HepG2 (cell line): Measurements from ENCODE around the gene POF1B. TPM values are rescaled to one million over a fixed set of nuclear protein-coding genes. Genes with fewer than 3 reads are reported as not detected.

ENCODE experiments used
- ATAC-seq: fragments of 200-7000 bp; cut with Tn5 transposase; 3 replicates; pipeline ENCODE4 v1.9.1; 2020; ENCODE audit warnings: mild to moderate bottlenecking, moderate library complexity
- BruUV-seq: library from RNA; stranded (reverse); fragments of 400-500 nt; replicated peaks from 2 replicates; lab custom pipeline; 2021; lab: Mats Ljungman, UMichigan
- CTCF ChIA-PET: fragments of 300-600 bp; formaldehyde crosslinking; extraction: SDS; loops from one replicate; lab custom pipeline; 2021; ENCODE audit warnings: low total read pairs, inconsistent platforms, low intra/inter-chr PET ratio; lab: Yijun Ruan, JAX
- POLR2A ChIA-PET: fragments of 350-600 bp; sonication (Branson Sonifier 250); formaldehyde crosslinking; loops from one replicate; lab custom pipeline; 2020; ENCODE audit warnings: antibody characterized with exemption, inconsistent platforms; lab: Yijun Ruan, JAX
- DNase-seq: peaks from one replicate; pipeline ENCODE4 v3.0.0-alpha.2; 2015; ENCODE audit warnings: low spot score
- FAIRE-seq: peaks from 3 replicates; lab custom pipeline; 2011; peaks lifted over from hg19 to GRCh38; lab: Jason Lieb, UNC
- H2AFZ ChIP-seq: one replicate; pipeline ENCODE4 v1.6.1; 2011; ENCODE audit warnings: low read length, inconsistent platforms
- H3K27ac ChIP-seq: fragments of 300-600 bp; 3 replicates; pipeline ENCODE4 v1.8.0; 2011; ENCODE audit warnings: mixed run types, mild to moderate bottlenecking, mixed read lengths, low read length, inconsistent platforms; ENCODE audit not compliant: insufficient read depth; ENCODE audit errors: extremely low read length
- H3K27me3 ChIP-seq, 2 experiments: fragments of 200-600 bp in 1 of 2; 2 replicates in 1 of 2; 3 replicates in 1 of 2; pipeline versions ENCODE4 v1.6.0 to v1.8.0; 2011; ENCODE audit warnings: low read length in 2 of 2, mild to moderate bottlenecking in 2 of 2, moderate library complexity in 2 of 2, inconsistent platforms in 1 of 2; ENCODE audit not compliant: insufficient read depth in 2 of 2, control insufficient read depth in 1 of 2
- H3K36me3 ChIP-seq, 2 experiments: fragments of 200-600 bp in 1 of 2; replicated peaks in 1 of 2; 2 replicates in 1 of 2; 3 replicates in 1 of 2; pipeline versions ENCODE4 v1.5.1 to v1.8.0; 2011; ENCODE audit warnings: low read length in 2 of 2, inconsistent platforms in 1 of 2; ENCODE audit not compliant: insufficient read depth in 2 of 2, control insufficient read depth in 1 of 2
- H3K4me1 ChIP-seq: 2 replicates; pipeline ENCODE4 v1.5.1; 2012; ENCODE audit warnings: low read length, inconsistent platforms; ENCODE audit not compliant: insufficient read depth
- H3K4me2 ChIP-seq: 2 replicates; pipeline ENCODE4 v1.6.0; 2011; ENCODE audit warnings: low read depth, low read length, inconsistent platforms
- H3K4me3 ChIP-seq, 3 experiments: fragments of 200-600 bp in 1 of 3; sonication (generic), shearing (Covaris generic) in 1 of 3; replicated peaks in 1 of 3; 2 replicates each; pipeline ENCODE4 v1.5.1; 2011 to 2016; ENCODE audit warnings: low read length in 3 of 3, inconsistent platforms in 2 of 3, low read depth in 2 of 3, mild to moderate bottlenecking in 2 of 3, control low read depth in 1 of 3, mixed read lengths in 1 of 3; ENCODE audit not compliant: insufficient read depth in 1 of 3
- H3K79me2 ChIP-seq: one replicate; pipeline ENCODE4 v1.6.1; 2011; ENCODE audit warnings: low read length, inconsistent platforms; ENCODE audit not compliant: insufficient read depth
- H3K9ac ChIP-seq: 2 replicates; pipeline ENCODE4 v1.6.0; 2011; ENCODE audit warnings: mild to moderate bottlenecking, low read depth, low read length, inconsistent platforms; ENCODE audit not compliant: insufficient read depth
- H3K9me3 ChIP-seq: 2 replicates; pipeline ENCODE4 v1.5.1; 2012; ENCODE audit warnings: mild to moderate bottlenecking, low read length
- H4K20me1 ChIP-seq: 2 replicates; pipeline ENCODE4 v1.6.0; 2011; ENCODE audit warnings: inconsistent platforms, mild to moderate bottlenecking, low read length, moderate library complexity; ENCODE audit not compliant: insufficient read depth
- HNRNPLL ChIP-seq: fragments of 200-400 bp; formaldehyde crosslinking; IDR thresholded peaks from 2 replicates; pipeline ENCODE4 v1.6.1; 2017; ENCODE audit warnings: mild to moderate bottlenecking, low read depth, low read length; ENCODE audit not compliant: poor library complexity, severe bottlenecking
- MEIS1 ChIP-seq: sonication (generic); formaldehyde crosslinking; IDR thresholded peaks from 2 replicates; pipeline ENCODE4 v1.9.0; 2021; ENCODE audit warnings: mild to moderate bottlenecking, missing genetic modification reagents, moderate library complexity, borderline replicate concordance
- NFE2L2 ChIP-seq: fragments of 150-350 bp; IDR thresholded peaks from 2 replicates; pipeline ENCODE4 v1.6.1; 2014; ENCODE audit warnings: low read length
- POLR2G ChIP-seq: fragments of 200-400 bp; formaldehyde crosslinking; IDR thresholded peaks from 2 replicates; pipeline ENCODE4 v1.6.1; 2018; ENCODE audit warnings: mild to moderate bottlenecking, low read depth, low read length, moderate library complexity
- RARG ChIP-seq: sonication (generic); formaldehyde crosslinking; IDR thresholded peaks from 2 replicates; pipeline ENCODE4 v1.4.0; 2020; ENCODE audit warnings: low read depth, mild to moderate bottlenecking, missing genetic modification reagents
- SMC3 ChIP-seq: IDR thresholded peaks from 2 replicates; pipeline ENCODE4 v1.6.1; 2011; ENCODE audit warnings: low read length, improper control_type of control experiment
- YY1 ChIP-seq: IDR thresholded peaks from 2 replicates; pipeline ENCODE4 v1.6.1; 2011; ENCODE audit warnings: low read length, low read depth, moderate library complexity, mild to moderate bottlenecking; ENCODE audit not compliant: insufficient read depth, insufficient replicate concordance
- ZC3H4 ChIP-seq: sonication (generic); formaldehyde crosslinking; IDR thresholded peaks from 2 replicates; pipeline ENCODE4 v1.4.0; 2020; ENCODE audit warnings: missing genetic modification reagents, borderline replicate concordance
- ZNF124 ChIP-seq: sonication (generic); formaldehyde crosslinking; IDR thresholded peaks from 2 replicates; pipeline ENCODE4 v1.4.0; 2020; ENCODE audit warnings: missing genetic modification reagents
- ZNF644 ChIP-seq: IDR thresholded peaks from 2 replicates; pipeline ENCODE4 v1.6.1; 2016; ENCODE audit warnings: low read depth
- ZNF777 ChIP-seq: sonication (generic); formaldehyde crosslinking; IDR thresholded peaks from 2 replicates; pipeline ENCODE4 v1.4.0; 2020; ENCODE audit warnings: missing genetic modification reagents
- WGBS: methylation state at CpG from one replicate; pipeline ENCODE4 v1.1.6; 2017; ENCODE audit warnings: low lambda C conversion rate; 5-methylcytosine and 5-hydroxymethylcytosine counted together
- in situ Hi-C: cut with HindIII; loops from 2 replicates; pipeline ENCODE4 v1.10.0; 2017; ENCODE audit warnings: low pct_unique_long_range_greater_than_20kb; ENCODE audit not compliant: extremely low pct_ligation_motif_present
- intact Hi-C: fragments of 100-400 bp; cut with micrococcal nuclease; formaldehyde crosslinking; loops from one replicate; pipeline ENCODE4 v1.10.0; 2022; ENCODE audit not compliant: unreplicated experiment
- polyA plus RNA-seq, 8 experiments: library from polyadenylated mRNA; depleted of rRNA in 3 of 8; stranded (reverse) in 7 of 8; unstranded in 1 of 8; fragments of >200 nt; fragmentation: Illumina TruSeq in 4 of 8; extraction: Trizol in 4 of 8; gene quantifications; 2 replicates each; pipeline versions ENCODE4 v1.2.1 to v1.2.3, GENCODE V29; 2011 to 2016; ENCODE audit warnings: low read depth in 4 of 8, missing spikeins in 1 of 8, mixed read lengths in 1 of 8; ENCODE audit not compliant: insufficient read depth in 1 of 8
- total RNA-seq, 5 experiments: library from RNA; depleted of rRNA; stranded (reverse); fragments of >200 nt; fragmentation: Illumina TruSeq; extraction: Trizol; gene quantifications; 2 replicates each; pipeline ENCODE4 v1.2.3, GENCODE V29; 2016; ENCODE audit warnings: low read depth in 1 of 5
- TF ChIP-seq, protein P1 (sequence below): sonication (generic); formaldehyde crosslinking; IDR thresholded peaks from 2 replicates; pipeline ENCODE4 v1.5.1; 2020; ENCODE audit warnings: mild to moderate bottlenecking, missing genetic modification reagents, moderate library complexity
- TF ChIP-seq, protein P2 (sequence below): sonication (generic); formaldehyde crosslinking; IDR thresholded peaks from 2 replicates; pipeline ENCODE4 v1.4.0; 2020; ENCODE audit warnings: mild to moderate bottlenecking, missing genetic modification reagents
- TF ChIP-seq, protein P3 (sequence below): sonication (generic); formaldehyde crosslinking; IDR thresholded peaks from 2 replicates; pipeline ENCODE4 v1.4.0; 2020; ENCODE audit warnings: missing genetic modification reagents, low read depth, mild to moderate bottlenecking, borderline replicate concordance

POF1B gene
- total and polyA plus RNA-seq, 2 of the 13 experiments (the other 11 are each of a cell fraction or from before 2014, with no cell fraction given) = not detected

DNA sequence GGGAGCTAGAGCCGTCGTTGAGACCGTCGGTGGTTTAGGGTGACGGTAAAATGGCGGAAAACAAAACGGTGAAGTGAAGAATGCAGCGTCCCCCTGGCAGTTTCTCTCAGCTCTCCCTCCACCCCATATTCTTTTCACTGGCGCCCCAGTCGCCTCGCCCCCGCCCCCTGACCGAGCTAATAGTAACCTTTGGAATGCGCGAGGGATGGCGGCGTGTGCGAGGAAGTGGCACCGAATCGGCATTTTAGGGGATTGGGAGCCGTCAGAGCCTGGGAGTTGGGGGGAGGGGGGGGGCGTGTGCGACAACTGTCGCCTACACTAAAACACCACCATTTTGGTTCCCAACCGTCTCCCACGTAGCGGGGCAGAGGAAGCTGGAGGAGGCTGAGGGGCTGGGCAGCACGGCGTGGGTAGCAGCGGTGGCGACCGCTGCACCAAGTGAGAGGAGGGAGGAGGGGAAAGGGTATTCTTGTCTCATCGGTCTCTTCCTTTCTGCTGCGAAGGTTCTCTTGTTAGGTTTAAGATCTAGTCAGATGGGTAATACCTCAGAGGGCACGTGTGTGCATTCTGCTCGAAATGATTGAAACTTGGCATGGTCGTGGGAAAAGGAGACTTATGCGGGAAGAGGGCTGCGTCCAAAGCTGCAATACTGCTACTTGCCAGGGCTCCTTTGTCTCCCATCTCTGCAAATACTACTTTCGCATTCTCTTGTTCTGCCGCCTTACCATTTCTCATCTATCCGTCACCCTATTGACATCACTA lies 134.8 kb downstream of the POF1B start:
- DNase-seq = no peak
- intact Hi-C loops = no loop called here
- in situ Hi-C loops = no loop called here
- no peak for FAIRE-seq
- no peaks in the 10 kb centered on the region for H3K79me2 ChIP-seq
- CTCF ChIA-PET = no interaction called here
- H3K4me2 ChIP-seq = peak overlapping the region; percentile 74
- H3K36me3 ChIP-seq = no peaks in the 10 kb centered on the region
- H3K4me3 ChIP-seq = peak overlapping the region; percentile 75 to 84 (median 78)
- peak overlapping the region; percentile 60 for H3K27ac ChIP-seq
- BruUV-seq = no TSS peak
- H3K9me3 ChIP-seq = no peaks in the 10 kb centered on the region
- H3K4me1 ChIP-seq = no peaks in the 10 kb centered on the region
- H3K9ac ChIP-seq = peak overlapping the region; percentile 74
- WGBS = 5% methylated on average over 10 of the region's 42 CpGs
- H4K20me1 ChIP-seq = no peaks in the 10 kb centered on the region
- ATAC-seq = peak; percentile 80
- H2AFZ ChIP-seq = peak overlapping the region; percentile 54
- H3K27me3 ChIP-seq = no peaks in the 10 kb centered on the region; a peak in 1 of 5 replicates
- POLR2A ChIA-PET = interaction anchor here (1.2 kb wide), 1 partner anchor 27 kb away, joined by 3 read pairs; no protein-coding TSS in a partner anchor
- TF ChIP-seq, protein P1, sequence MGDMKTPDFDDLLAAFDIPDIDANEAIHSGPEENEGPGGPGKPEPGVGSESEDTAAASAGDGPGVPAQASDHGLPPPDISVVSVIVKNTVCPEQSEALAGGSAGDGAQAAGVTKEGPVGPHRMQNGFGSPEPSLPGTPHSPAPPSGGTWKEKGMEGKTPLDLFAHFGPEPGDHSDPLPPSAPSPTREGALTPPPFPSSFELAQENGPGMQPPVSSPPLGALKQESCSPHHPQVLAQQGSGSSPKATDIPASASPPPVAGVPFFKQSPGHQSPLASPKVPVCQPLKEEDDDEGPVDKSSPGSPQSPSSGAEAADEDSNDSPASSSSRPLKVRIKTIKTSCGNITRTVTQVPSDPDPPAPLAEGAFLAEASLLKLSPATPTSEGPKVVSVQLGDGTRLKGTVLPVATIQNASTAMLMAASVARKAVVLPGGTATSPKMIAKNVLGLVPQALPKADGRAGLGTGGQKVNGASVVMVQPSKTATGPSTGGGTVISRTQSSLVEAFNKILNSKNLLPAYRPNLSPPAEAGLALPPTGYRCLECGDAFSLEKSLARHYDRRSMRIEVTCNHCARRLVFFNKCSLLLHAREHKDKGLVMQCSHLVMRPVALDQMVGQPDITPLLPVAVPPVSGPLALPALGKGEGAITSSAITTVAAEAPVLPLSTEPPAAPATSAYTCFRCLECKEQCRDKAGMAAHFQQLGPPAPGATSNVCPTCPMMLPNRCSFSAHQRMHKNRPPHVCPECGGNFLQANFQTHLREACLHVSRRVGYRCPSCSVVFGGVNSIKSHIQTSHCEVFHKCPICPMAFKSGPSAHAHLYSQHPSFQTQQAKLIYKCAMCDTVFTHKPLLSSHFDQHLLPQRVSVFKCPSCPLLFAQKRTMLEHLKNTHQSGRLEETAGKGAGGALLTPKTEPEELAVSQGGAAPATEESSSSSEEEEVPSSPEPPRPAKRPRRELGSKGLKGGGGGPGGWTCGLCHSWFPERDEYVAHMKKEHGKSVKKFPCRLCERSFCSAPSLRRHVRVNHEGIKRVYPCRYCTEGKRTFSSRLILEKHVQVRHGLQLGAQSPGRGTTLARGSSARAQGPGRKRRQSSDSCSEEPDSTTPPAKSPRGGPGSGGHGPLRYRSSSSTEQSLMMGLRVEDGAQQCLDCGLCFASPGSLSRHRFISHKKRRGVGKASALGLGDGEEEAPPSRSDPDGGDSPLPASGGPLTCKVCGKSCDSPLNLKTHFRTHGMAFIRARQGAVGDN (CRISPR knock-in tag) = peak; percentile 25; the same call in 1 of the 2 replicates
- TF ChIP-seq ZC3H4 (CRISPR knock-in tag) (no peak), ZNF644 (CRISPR knock-in tag) (no peak), POLR2G (no peak), HNRNPLL (peak; percentile 13), YY1 (peak; percentile 12), SMC3 (no peak), ZNF124 (no peak), MEIS1 (CRISPR knock-in tag) (no peak), RARG (CRISPR knock-in tag) (no peak), NFE2L2 (no peak), ZNF777 (CRISPR knock-in tag) (peak; percentile 4; the same call in 1 of the 2 replicates)
- TF ChIP-seq, protein P2, sequence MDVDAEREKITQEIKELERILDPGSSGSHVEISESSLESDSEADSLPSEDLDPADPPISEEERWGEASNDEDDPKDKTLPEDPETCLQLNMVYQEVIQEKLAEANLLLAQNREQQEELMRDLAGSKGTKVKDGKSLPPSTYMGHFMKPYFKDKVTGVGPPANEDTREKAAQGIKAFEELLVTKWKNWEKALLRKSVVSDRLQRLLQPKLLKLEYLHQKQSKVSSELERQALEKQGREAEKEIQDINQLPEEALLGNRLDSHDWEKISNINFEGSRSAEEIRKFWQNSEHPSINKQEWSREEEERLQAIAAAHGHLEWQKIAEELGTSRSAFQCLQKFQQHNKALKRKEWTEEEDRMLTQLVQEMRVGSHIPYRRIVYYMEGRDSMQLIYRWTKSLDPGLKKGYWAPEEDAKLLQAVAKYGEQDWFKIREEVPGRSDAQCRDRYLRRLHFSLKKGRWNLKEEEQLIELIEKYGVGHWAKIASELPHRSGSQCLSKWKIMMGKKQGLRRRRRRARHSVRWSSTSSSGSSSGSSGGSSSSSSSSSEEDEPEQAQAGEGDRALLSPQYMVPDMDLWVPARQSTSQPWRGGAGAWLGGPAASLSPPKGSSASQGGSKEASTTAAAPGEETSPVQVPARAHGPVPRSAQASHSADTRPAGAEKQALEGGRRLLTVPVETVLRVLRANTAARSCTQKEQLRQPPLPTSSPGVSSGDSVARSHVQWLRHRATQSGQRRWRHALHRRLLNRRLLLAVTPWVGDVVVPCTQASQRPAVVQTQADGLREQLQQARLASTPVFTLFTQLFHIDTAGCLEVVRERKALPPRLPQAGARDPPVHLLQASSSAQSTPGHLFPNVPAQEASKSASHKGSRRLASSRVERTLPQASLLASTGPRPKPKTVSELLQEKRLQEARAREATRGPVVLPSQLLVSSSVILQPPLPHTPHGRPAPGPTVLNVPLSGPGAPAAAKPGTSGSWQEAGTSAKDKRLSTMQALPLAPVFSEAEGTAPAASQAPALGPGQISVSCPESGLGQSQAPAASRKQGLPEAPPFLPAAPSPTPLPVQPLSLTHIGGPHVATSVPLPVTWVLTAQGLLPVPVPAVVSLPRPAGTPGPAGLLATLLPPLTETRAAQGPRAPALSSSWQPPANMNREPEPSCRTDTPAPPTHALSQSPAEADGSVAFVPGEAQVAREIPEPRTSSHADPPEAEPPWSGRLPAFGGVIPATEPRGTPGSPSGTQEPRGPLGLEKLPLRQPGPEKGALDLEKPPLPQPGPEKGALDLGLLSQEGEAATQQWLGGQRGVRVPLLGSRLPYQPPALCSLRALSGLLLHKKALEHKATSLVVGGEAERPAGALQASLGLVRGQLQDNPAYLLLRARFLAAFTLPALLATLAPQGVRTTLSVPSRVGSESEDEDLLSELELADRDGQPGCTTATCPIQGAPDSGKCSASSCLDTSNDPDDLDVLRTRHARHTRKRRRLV (CRISPR knock-in tag) = no peak
- TF ChIP-seq, protein P3, sequence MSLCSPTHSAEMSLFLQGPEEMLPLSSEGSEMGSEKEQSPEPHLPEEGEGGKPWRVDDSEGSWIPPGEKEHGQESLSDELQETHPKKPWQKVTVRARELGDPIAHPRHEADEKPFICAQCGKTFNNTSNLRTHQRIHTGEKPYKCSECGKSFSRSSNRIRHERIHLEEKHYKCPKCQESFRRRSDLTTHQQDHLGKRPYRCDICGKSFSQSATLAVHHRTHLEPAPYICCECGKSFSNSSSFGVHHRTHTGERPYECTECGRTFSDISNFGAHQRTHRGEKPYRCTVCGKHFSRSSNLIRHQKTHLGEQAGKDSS (CRISPR knock-in tag) = no peak
